HepG2 (cell line): ENCODE results near the gene CYP26A1. TPM values are rescaled to one million over a fixed set of nuclear protein-coding genes. Genes with fewer than 3 reads are reported as not detected.

Experiments used
- ATAC-seq: fragments of 200-7000 bp; cut with Tn5 transposase; 3 replicates; pipeline ENCODE4 v1.9.1; 2020; ENCODE audit warnings: mild to moderate bottlenecking, moderate library complexity
- BruUV-seq: library from RNA; stranded (reverse); fragments of 400-500 nt; replicated peaks from 2 replicates; lab custom pipeline; 2021; lab: Mats Ljungman, UMichigan
- CTCF ChIA-PET: fragments of 300-600 bp; formaldehyde crosslinking; extraction: SDS; loops from one replicate; lab custom pipeline; 2021; ENCODE audit warnings: low total read pairs, inconsistent platforms, low intra/inter-chr PET ratio; lab: Yijun Ruan, JAX
- POLR2A ChIA-PET: fragments of 350-600 bp; sonication (Branson Sonifier 250); formaldehyde crosslinking; loops from one replicate; lab custom pipeline; 2020; ENCODE audit warnings: antibody characterized with exemption, inconsistent platforms; lab: Yijun Ruan, JAX
- DNase-seq: peaks from one replicate; pipeline ENCODE4 v3.0.0-alpha.2; 2015; ENCODE audit warnings: low spot score
- FAIRE-seq: peaks from 3 replicates; lab custom pipeline; 2011; peaks lifted over from hg19 to GRCh38; lab: Jason Lieb, UNC
- H2AFZ ChIP-seq: one replicate; pipeline ENCODE4 v1.6.1; 2011; ENCODE audit warnings: low read length, inconsistent platforms
- H3K27ac ChIP-seq: fragments of 300-600 bp; 3 replicates; pipeline ENCODE4 v1.8.0; 2011; ENCODE audit warnings: mixed run types, mild to moderate bottlenecking, mixed read lengths, low read length, inconsistent platforms; ENCODE audit not compliant: insufficient read depth; ENCODE audit errors: extremely low read length
- H3K27me3 ChIP-seq, 2 experiments: fragments of 200-600 bp in 1 of 2; 2 replicates in 1 of 2; 3 replicates in 1 of 2; pipeline versions ENCODE4 v1.6.0 to v1.8.0; 2011; ENCODE audit warnings: low read length in 2 of 2, mild to moderate bottlenecking in 2 of 2, moderate library complexity in 2 of 2, inconsistent platforms in 1 of 2; ENCODE audit not compliant: insufficient read depth in 2 of 2, control insufficient read depth in 1 of 2
- H3K36me3 ChIP-seq, 2 experiments: fragments of 200-600 bp in 1 of 2; replicated peaks in 1 of 2; 2 replicates in 1 of 2; 3 replicates in 1 of 2; pipeline versions ENCODE4 v1.5.1 to v1.8.0; 2011; ENCODE audit warnings: low read length in 2 of 2, inconsistent platforms in 1 of 2; ENCODE audit not compliant: insufficient read depth in 2 of 2, control insufficient read depth in 1 of 2
- H3K4me1 ChIP-seq: 2 replicates; pipeline ENCODE4 v1.5.1; 2012; ENCODE audit warnings: low read length, inconsistent platforms; ENCODE audit not compliant: insufficient read depth
- H3K4me2 ChIP-seq: 2 replicates; pipeline ENCODE4 v1.6.0; 2011; ENCODE audit warnings: low read depth, low read length, inconsistent platforms
- H3K4me3 ChIP-seq, 3 experiments: fragments of 200-600 bp in 1 of 3; sonication (generic), shearing (Covaris generic) in 1 of 3; replicated peaks in 1 of 3; 2 replicates each; pipeline ENCODE4 v1.5.1; 2011 to 2016; ENCODE audit warnings: low read length in 3 of 3, inconsistent platforms in 2 of 3, low read depth in 2 of 3, mild to moderate bottlenecking in 2 of 3, control low read depth in 1 of 3, mixed read lengths in 1 of 3; ENCODE audit not compliant: insufficient read depth in 1 of 3
- H3K79me2 ChIP-seq: one replicate; pipeline ENCODE4 v1.6.1; 2011; ENCODE audit warnings: low read length, inconsistent platforms; ENCODE audit not compliant: insufficient read depth
- H3K9ac ChIP-seq: 2 replicates; pipeline ENCODE4 v1.6.0; 2011; ENCODE audit warnings: mild to moderate bottlenecking, low read depth, low read length, inconsistent platforms; ENCODE audit not compliant: insufficient read depth
- H3K9me3 ChIP-seq: 2 replicates; pipeline ENCODE4 v1.5.1; 2012; ENCODE audit warnings: mild to moderate bottlenecking, low read length
- H4K20me1 ChIP-seq: 2 replicates; pipeline ENCODE4 v1.6.0; 2011; ENCODE audit warnings: inconsistent platforms, mild to moderate bottlenecking, low read length, moderate library complexity; ENCODE audit not compliant: insufficient read depth
- ARID3A ChIP-seq: IDR thresholded peaks from 2 replicates; pipeline ENCODE4 v1.6.1; 2012; ENCODE audit warnings: low read depth, low read length, improper control_type of control experiment
- ATF4 ChIP-seq, 2 experiments: fragments of 450-650 bp in 1 of 2; sonication (generic) in 1 of 2; formaldehyde crosslinking; IDR thresholded peaks; 2 replicates each; pipeline versions ENCODE4 v1.5.0 to v1.8.0; 2020 to 2022; ENCODE audit warnings: mild to moderate bottlenecking in 1 of 2, missing genetic modification reagents in 1 of 2
- ATF7-NPFF ChIP-seq: sonication (generic); formaldehyde crosslinking; IDR thresholded peaks from 2 replicates; pipeline ENCODE4 v1.8.1; 2023; ENCODE audit warnings: mild to moderate bottlenecking, low read depth, missing genetic modification reagents, moderate library complexity
- CREB3 ChIP-seq: sonication (generic); formaldehyde crosslinking; IDR thresholded peaks from 2 replicates; pipeline ENCODE4 v1.5.0; 2020; ENCODE audit warnings: missing genetic modification reagents
- HMGXB3 ChIP-seq: sonication (generic); formaldehyde crosslinking; IDR thresholded peaks from 2 replicates; pipeline ENCODE4 v1.4.0; 2020; ENCODE audit warnings: missing genetic modification reagents, borderline replicate concordance
- MLXIP ChIP-seq: sonication (generic); formaldehyde crosslinking; IDR thresholded peaks from 2 replicates; pipeline ENCODE4 v1.9.0; 2021; ENCODE audit warnings: missing genetic modification reagents, borderline replicate concordance
- RNF2 ChIP-seq: fragments of 450-650 bp; conservative IDR thresholded peaks from 2 replicates; pipeline ENCODE4 v1.6.1; 2016; ENCODE audit warnings: low read depth
- ZNF124 ChIP-seq: sonication (generic); formaldehyde crosslinking; IDR thresholded peaks from 2 replicates; pipeline ENCODE4 v1.4.0; 2020; ENCODE audit warnings: missing genetic modification reagents
- ZNF350 ChIP-seq: sonication (generic); formaldehyde crosslinking; IDR thresholded peaks from 2 replicates; pipeline ENCODE4 v1.4.0; 2020; ENCODE audit warnings: mild to moderate bottlenecking, low read depth, missing genetic modification reagents, borderline replicate concordance
- ZNF550 ChIP-seq: sonication (generic); formaldehyde crosslinking; IDR thresholded peaks from 2 replicates; pipeline ENCODE4 v1.4.0; 2020; ENCODE audit warnings: mild to moderate bottlenecking, missing genetic modification reagents, borderline replicate concordance
- WGBS: methylation state at CpG from one replicate; pipeline ENCODE4 v1.1.6; 2017; ENCODE audit warnings: low lambda C conversion rate; 5-methylcytosine and 5-hydroxymethylcytosine counted together
- in situ Hi-C: cut with HindIII; loops from 2 replicates; pipeline ENCODE4 v1.10.0; 2017; ENCODE audit warnings: low pct_unique_long_range_greater_than_20kb; ENCODE audit not compliant: extremely low pct_ligation_motif_present
- intact Hi-C: fragments of 100-400 bp; cut with micrococcal nuclease; formaldehyde crosslinking; loops from one replicate; pipeline ENCODE4 v1.10.0; 2022; ENCODE audit not compliant: unreplicated experiment
- polyA plus RNA-seq, 8 experiments: library from polyadenylated mRNA; depleted of rRNA in 3 of 8; stranded (reverse) in 7 of 8; unstranded in 1 of 8; fragments of >200 nt; fragmentation: Illumina TruSeq in 4 of 8; extraction: Trizol in 4 of 8; gene quantifications; 2 replicates each; pipeline versions ENCODE4 v1.2.1 to v1.2.3, GENCODE V29; 2011 to 2016; ENCODE audit warnings: low read depth in 4 of 8, missing spikeins in 1 of 8, mixed read lengths in 1 of 8; ENCODE audit not compliant: insufficient read depth in 1 of 8
- total RNA-seq, 5 experiments: library from RNA; depleted of rRNA; stranded (reverse); fragments of >200 nt; fragmentation: Illumina TruSeq; extraction: Trizol; gene quantifications; 2 replicates each; pipeline ENCODE4 v1.2.3, GENCODE V29; 2016; ENCODE audit warnings: low read depth in 1 of 5

CYP26A1 gene
- total and polyA plus RNA-seq, 2 of the 13 experiments (the other 11 are each of a cell fraction or from before 2014, with no cell fraction given) = 0.15 TPM; not detected in 1

- Histone ChIP-seq H2AFZ (no peak overlapping the region), H3K9ac (no peak overlapping the region), H3K4me2 (no peak overlapping the region), H4K20me1 (no peaks in the 10 kb centered on the region), H3K9me3 (no peaks in the 10 kb centered on the region), H3K36me3 (peaks cover 0 to 10% of the 10 kb centered on the region in 2 experiments; a peak in 2 of 5 replicates), H3K27me3 (no peaks in the 10 kb centered on the region), H3K79me2 (no peaks in the 10 kb centered on the region), H3K27ac (no peak overlapping the region), H3K4me3 (no peak overlapping the region), H3K4me1 (peaks cover 10% of the 10 kb centered on the region)
- POLR2A ChIA-PET = no interaction called here
- in situ Hi-C loops = no loop called here
- FAIRE-seq (no peak), DNase-seq (no peak), ATAC-seq (no peak)
- WGBS = 98% methylated on average over 3 of the region's 3 CpGs
- intact Hi-C loops = no loop called here
- CTCF ChIA-PET = no interaction called here
- BruUV-seq = no TSS peak
- no peak for TF ChIP-seq ARID3A
- TF ChIP-seq ZNF550 (CRISPR knock-in tag) = no peak
- TF ChIP-seq MLXIP (CRISPR knock-in tag) = no peak
- no peak for TF ChIP-seq ATF4 (CRISPR knock-in tag; IDR thresholded peaks at IDR 0.05)
- TF ChIP-seq CREB3 (CRISPR knock-in tag) = no peak
- TF ChIP-seq HMGXB3 (CRISPR knock-in tag) = no peak
- no peak for TF ChIP-seq RNF2
- no peak for TF ChIP-seq ZNF124
- TF ChIP-seq ZNF350 (CRISPR knock-in tag) = no peak
- no peak for TF ChIP-seq ATF7-NPFF (CRISPR knock-in tag)
Measured at GRCh38 chr10:93054486-93054885, 19.2 kb upstream of the CYP26A1 start.
